Gastrocnemius medialis (tissue), 4 donors: Measurements from ENCODE around the gene FRMPD4.

ENCODE experiments used
- POLR2A ChIP-seq, 2 donors: fragments of 450-650 bp; IDR thresholded peaks; one replicate each; pipeline ENCODE4 v1.6.1; 2017; ENCODE audit warnings: antibody characterized with exemption in 2 of 2, mild to moderate bottlenecking in 2 of 2, moderate library complexity in 2 of 2
- TF ChIP-seq, protein P1 (sequence below), 5 experiments: fragments of 450-650 bp in 3 of 5; fragments of 200-600 bp in 2 of 5; sonication (generic) in 2 of 5; IDR thresholded peaks in 4 of 5; conservative IDR thresholded peaks in 1 of 5; 1 replicate in 4 of 5; 2 replicates in 1 of 5; pipeline ENCODE4 v1.5.1; 2016 to 2019; ENCODE audit warnings: antibody characterized with exemption in 5 of 5, mild to moderate bottlenecking in 3 of 5, moderate library complexity in 3 of 5

DNA sequence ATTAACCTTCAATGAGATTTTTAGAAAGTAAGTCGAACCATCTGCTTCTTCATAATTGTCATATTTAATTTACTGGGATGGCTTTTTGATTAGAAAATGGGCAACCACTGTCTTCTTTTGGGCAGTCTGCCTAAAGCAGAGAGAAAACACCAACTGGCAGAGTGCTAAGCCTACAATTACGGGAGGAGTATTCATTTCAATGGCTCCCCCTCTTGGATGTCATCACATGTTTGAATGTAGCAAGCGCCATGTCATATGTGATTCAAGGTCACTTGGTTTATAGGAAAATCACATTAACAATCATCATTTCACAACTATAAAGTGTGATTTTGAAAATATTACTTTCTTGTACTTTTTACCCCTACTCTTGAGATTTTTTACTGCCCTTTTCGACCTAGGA lies 261.9 kb downstream of the FRMPD4 start:
- no peak for TF ChIP-seq POLR2A (IDR thresholded peaks at IDR 0.05)
- TF ChIP-seq, protein P1, sequence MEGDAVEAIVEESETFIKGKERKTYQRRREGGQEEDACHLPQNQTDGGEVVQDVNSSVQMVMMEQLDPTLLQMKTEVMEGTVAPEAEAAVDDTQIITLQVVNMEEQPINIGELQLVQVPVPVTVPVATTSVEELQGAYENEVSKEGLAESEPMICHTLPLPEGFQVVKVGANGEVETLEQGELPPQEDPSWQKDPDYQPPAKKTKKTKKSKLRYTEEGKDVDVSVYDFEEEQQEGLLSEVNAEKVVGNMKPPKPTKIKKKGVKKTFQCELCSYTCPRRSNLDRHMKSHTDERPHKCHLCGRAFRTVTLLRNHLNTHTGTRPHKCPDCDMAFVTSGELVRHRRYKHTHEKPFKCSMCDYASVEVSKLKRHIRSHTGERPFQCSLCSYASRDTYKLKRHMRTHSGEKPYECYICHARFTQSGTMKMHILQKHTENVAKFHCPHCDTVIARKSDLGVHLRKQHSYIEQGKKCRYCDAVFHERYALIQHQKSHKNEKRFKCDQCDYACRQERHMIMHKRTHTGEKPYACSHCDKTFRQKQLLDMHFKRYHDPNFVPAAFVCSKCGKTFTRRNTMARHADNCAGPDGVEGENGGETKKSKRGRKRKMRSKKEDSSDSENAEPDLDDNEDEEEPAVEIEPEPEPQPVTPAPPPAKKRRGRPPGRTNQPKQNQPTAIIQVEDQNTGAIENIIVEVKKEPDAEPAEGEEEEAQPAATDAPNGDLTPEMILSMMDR (IDR thresholded peaks at IDR 0.05 in 4 of 5, conservative IDR thresholded peaks at IDR 0.05 in 1 of 5): no peak
